Measurements from ENCODE around the gene PCDHGB7. TPM values are rescaled to one million over a fixed set of nuclear protein-coding genes. Genes with fewer than 3 reads are reported as not detected.

PCDHGB7 gene
- polyA plus RNA-seq, 1 of the 3 experiments (the other 2 are of a cell fraction), result 19.1 TPM

GRCh38 chr5:141434006-141434405 is 16.5 kb downstream of the PCDHGB7 start:
- no peaks in the 10 kb centered on the region for H3K4me1 ChIP-seq (ENCODE audit: control insufficient read depth in 1 of 2, insufficient read depth in 2 of 2, low read depth in 1 of 2, low read length in 1 of 2)
- H3K9ac ChIP-seq, result no peak overlapping the region
- 0 out of 2 replicates have a peak, but pooled peaks cover 10% of the 10 kb centered on the region for H3K79me2 ChIP-seq (ENCODE audit: insufficient read depth)
- H3K36me3 ChIP-seq (replicated peaks in 1 of 2; ENCODE audit: control insufficient read depth in 1 of 2, insufficient read depth in 2 of 2, low read length in 1 of 2), result peaks cover 3 to 11% of the 10 kb centered on the region in 2 experiments
- H3K4me2 ChIP-seq, result no peak overlapping the region
- no peaks in the 10 kb centered on the region for H3K27me3 ChIP-seq (ENCODE audit: insufficient read depth)
- no peaks in the 10 kb centered on the region for H3K9me3 ChIP-seq
- H3F3A ChIP-seq (replicated peaks; ENCODE audit: insufficient read depth), result peaks cover 8% of the 10 kb centered on the region
- no peak for TF ChIP-seq FOXJ3 (CRISPR knock-in tag; IDR thresholded peaks at IDR 0.05)
- TF ChIP-seq, protein P1, sequence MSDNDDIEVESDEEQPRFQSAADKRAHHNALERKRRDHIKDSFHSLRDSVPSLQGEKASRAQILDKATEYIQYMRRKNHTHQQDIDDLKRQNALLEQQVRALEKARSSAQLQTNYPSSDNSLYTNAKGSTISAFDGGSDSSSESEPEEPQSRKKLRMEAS (IDR thresholded peaks at IDR 0.05; ENCODE audit: low read depth), result no peak
- TF ChIP-seq NRF1 (IDR thresholded peaks at IDR 0.05; ENCODE audit: low read depth, low read length), result no peak
- no peak for TF ChIP-seq PBX3 (IDR thresholded peaks at IDR 0.05)
- no peak for TF ChIP-seq JUND (IDR thresholded peaks at IDR 0.05)
- no peak for TF ChIP-seq SMC3 (IDR thresholded peaks at IDR 0.05; ENCODE audit: low read depth, low read length)
- TF ChIP-seq GATA2 (CRISPR knock-in tag; IDR thresholded peaks at IDR 0.05), result no peak
- no peak for TF ChIP-seq YY1 (IDR thresholded peaks at IDR 0.05; ENCODE audit: low read depth)
- no peak for TF ChIP-seq IRF3 (IDR thresholded peaks at IDR 0.05; ENCODE audit: low read depth, low read length)
- TF ChIP-seq MXI1 (IDR thresholded peaks at IDR 0.05; ENCODE audit: low read depth, low read length), result no peak
- TF ChIP-seq, protein P2, sequence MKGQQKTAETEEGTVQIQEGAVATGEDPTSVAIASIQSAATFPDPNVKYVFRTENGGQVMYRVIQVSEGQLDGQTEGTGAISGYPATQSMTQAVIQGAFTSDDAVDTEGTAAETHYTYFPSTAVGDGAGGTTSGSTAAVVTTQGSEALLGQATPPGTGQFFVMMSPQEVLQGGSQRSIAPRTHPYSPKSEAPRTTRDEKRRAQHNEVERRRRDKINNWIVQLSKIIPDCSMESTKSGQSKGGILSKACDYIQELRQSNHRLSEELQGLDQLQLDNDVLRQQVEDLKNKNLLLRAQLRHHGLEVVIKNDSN (IDR thresholded peaks at IDR 0.05; ENCODE audit: borderline replicate concordance, low read depth), result no peak
- TF ChIP-seq POLR2AphosphoS5 (IDR thresholded peaks at IDR 0.05; ENCODE audit: low read depth, low read length), result no peak
- no peak for TF ChIP-seq RFX5 (IDR thresholded peaks at IDR 0.05; ENCODE audit: low read length)
- TF ChIP-seq TEAD4 (IDR thresholded peaks at IDR 0.05; ENCODE audit: borderline replicate concordance, insufficient read depth), result no peak
- WGBS (ENCODE audit: low lambda C conversion rate), result 58% methylated on average over 2 of the region's 2 CpGs
- ChIA-PET CTCF (no interaction called here), POLR2A (no interaction called here)
- no peaks in the 10 kb centered on the region for H4K20me1 ChIP-seq (ENCODE audit: insufficient read depth)
- H3K27ac ChIP-seq (ENCODE audit: low read depth in 2 of 2, low read length in 1 of 2), result no peak overlapping the region
- H3K9me2 ChIP-seq, result no peaks in the 10 kb centered on the region
- no peak overlapping the region for H3K4me3 ChIP-seq (ENCODE audit: low read depth in 2 of 2, low read length in 1 of 2)
- DNase-seq, result no peak
- no peak overlapping the region for H2AFZ ChIP-seq (ENCODE audit: low read depth)

GRCh38 chr5:141437221-141437620 is 19.7 kb downstream of the PCDHGB7 start:
- 78% methylated on average over 2 of the region's 2 CpGs for WGBS (ENCODE audit: low lambda C conversion rate)
- Histone ChIP-seq H3K27ac (ENCODE audit: low read depth in 2 of 2, low read length in 1 of 2) (no peak overlapping the region), H3K4me3 (ENCODE audit: low read depth in 2 of 2, low read length in 1 of 2) (no peak overlapping the region), H3K9me3 (no peaks in the 10 kb centered on the region), H3F3A (replicated peaks; ENCODE audit: insufficient read depth) (no peaks in the 10 kb centered on the region), H3K27me3 (ENCODE audit: insufficient read depth) (no peaks in the 10 kb centered on the region), H3K4me2 (no peak overlapping the region), H3K79me2 (ENCODE audit: insufficient read depth) (0 out of 2 replicates have a peak, but pooled peaks cover 5% of the 10 kb centered on the region), H2AFZ (ENCODE audit: low read depth) (no peak overlapping the region), H3K9ac (no peak overlapping the region), H4K20me1 (ENCODE audit: insufficient read depth) (no peaks in the 10 kb centered on the region), H3K4me1 (ENCODE audit: control insufficient read depth in 1 of 2, insufficient read depth in 2 of 2, low read depth in 1 of 2, low read length in 1 of 2) (no peaks in the 10 kb centered on the region), H3K9me2 (no peaks in the 10 kb centered on the region), H3K36me3 (replicated peaks in 1 of 2; ENCODE audit: control insufficient read depth in 1 of 2, insufficient read depth in 2 of 2, low read length in 1 of 2) (no peaks in the 10 kb centered on the region)
- no peak for DNase-seq
- CTCF ChIA-PET, result interaction anchor here (1.1 to 1.7 kb wide), 6 partner anchors 17 to 238 kb away, joined by 3 to 6 read pairs (median 4); partner anchors contain the start of genes PCDHB11, PCDHGA11 and PCDHGB7
- 0 out of 2 replicates have a peak, but pooled peaks have one; percentile 5 for TF ChIP-seq TCF12 (IDR thresholded peaks at IDR 0.05)
- no peak for TF ChIP-seq NRF1 (IDR thresholded peaks at IDR 0.05; ENCODE audit: low read depth, low read length)
- POLR2A ChIA-PET, result no interaction called here
